Limb (tissue), 2 donors: ENCODE measurements around the gene PRKCA.
A peak's percentile ranks its signal among the peaks of the same experiment; 100 is the strongest.

Source experiments
- DNase-seq, 2 donors: peaks; one replicate each; pipeline ENCODE4 v3.0.0-alpha.2; 2016; ENCODE audit errors: extremely low spot score in 2 of 2

Gene PRKCA

DNA sequence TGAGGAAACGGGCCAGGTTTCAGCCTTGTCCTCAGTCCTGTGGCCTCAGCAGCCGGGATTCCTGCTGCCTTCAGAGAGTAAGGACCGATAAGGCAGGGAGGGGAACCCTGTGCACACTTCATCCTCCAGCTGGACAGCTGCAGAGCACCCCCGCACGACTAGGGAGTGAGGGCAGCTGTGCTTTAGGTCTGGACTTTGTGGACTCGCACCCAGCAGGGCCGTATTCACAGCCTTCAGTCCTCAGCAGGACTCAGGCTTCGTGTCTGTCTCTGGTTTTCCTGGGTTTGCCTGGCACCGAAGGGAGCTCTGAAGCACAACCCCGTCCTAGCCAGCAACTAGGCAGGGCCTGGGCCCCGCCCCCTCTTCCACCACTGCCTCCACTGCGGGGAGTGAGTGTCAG, 486.7 kb downstream of the PRKCA start:
- DNase-seq: no peak

DNA sequence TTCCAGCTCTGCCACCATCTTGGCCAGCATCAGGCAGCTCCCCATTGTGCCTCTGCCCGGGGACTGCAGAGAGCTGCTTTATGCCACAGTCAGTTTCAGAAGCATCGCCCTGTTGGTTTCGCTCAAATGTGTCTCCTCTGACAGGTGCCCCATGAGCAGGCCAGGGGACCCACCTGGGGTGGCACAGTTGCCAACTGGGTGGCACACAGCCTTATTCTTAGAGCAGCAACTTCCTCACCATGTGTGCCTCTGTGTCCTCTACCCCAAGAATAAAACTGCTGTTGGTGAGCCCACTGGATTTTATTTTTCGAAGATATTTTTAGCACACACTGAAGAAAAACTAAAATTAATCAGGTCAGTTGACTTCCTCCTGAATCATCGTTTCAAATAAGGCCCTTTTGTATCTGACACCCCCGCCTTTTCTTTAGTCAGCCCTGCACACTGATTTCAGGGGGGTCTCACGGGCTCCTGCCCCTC, 487.6 kb downstream of the PRKCA start:
- no peak for DNase-seq

DNA sequence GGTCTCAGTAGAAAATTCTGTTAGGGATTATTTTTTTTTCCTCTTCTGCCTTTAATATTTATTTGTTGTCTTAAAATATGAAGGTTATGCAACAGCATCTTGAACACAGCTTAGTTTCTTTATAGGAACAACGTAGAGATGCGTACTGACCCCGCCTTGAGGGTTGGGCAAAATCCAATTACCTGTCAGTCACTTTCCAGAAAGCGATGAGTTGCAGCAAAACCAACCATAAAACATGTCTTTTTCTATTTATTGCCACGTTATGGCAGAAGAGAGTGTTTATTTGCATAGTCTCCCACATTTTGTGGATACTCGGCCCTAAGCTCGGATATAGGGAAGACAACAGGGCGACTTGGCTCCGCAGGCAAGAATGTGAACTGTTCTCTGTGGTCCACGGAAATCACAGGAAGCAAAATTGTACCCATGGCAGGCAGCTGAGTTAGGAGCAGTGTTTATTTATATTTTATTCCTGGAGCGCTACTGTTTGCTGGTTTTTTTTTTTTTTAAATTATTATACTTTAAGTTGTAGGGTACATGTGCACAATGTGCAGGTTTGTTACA, 488.2 kb downstream of the PRKCA start:
- no peak for DNase-seq

GRCh38 chr17:66791347-66791746, 488.9 kb downstream of the PRKCA start:
- no peak for DNase-seq

- DNase-seq: no peak
Observed at GRCh38 chr17:66793814-66794213, 491.4 kb downstream of the PRKCA start.

DNA sequence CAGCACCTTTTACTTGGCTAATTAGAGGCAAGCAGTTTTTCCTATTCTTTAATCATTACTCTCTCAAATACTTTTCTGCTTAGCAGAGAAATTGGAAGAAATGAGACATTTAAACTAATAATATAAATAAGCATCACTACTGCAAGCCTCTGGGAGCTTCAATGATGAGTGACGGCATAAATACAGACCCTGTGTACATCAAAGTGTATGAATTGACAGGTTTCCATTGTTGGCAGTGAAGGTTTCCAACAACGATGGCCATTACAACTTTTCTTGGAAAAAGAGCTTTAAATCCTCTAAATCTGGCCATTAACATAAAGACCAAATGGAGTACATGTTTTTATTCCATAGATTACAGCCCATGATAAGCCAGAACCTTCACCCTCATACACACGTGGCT, 493.1 kb downstream of the PRKCA start:
- no peak for DNase-seq

DNA sequence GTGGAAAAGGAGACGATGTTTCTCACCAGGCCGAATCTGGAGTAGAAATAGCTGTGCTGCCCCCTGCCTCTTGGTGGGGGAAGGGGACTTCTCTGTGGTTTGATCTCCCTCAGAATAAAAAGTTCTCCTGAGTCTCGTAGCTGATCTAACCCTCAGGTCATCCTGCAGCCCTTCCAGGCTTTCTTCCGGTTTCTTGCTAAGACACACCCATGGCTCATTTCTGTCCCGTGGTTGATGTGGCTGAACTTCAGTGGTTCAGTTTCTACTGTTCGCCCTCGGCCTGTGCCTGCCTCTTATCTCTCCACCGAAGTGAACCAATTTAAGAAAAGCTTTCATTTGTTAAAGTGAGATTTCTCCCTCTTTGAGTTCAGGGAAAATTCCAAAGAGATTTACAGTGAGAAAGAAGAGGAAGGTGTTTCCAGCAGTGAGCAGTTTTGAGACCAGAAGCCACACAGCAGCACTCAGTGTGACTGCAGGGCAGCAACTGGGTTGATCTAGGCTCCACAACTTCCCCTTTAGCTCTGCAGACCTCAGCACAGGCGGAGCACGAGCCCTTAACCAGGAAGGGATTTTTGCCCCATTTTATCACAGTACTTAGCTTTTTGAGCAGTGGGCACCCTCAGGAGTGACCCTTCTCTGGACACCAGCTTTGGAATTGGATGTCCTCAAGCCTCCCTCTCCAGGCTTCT, 497.6 kb downstream of the PRKCA start:
- no peak for DNase-seq

DNA sequence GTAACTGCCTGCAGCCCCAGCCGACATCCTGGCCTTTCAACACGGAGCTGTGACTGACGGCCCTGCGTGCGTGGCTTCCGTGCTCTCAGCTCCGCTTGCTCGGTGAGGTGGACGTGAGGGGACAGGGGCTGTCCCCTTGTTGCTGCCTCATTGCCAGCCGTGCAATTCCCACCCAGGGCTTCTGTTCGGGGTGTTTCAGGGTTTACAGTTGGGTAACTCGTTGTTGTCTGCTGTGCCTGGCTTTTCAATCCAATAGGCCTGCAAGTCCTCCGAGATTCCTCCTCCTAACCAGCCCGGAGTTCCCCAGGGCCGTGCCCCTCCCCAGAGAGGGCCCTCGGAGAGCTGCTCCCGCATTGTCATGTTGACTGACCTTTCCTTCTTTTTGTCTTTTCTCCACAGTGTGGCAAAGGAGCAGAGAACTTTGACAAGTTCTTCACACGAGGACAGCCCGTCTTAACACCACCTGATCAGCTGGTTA, 501.1 kb downstream of the PRKCA start:
- DNase-seq: no peak

GRCh38 chr17:66805567-66805966, 503.2 kb downstream of the PRKCA start:
- DNase-seq: no peak

- no peak for DNase-seq
Observed at GRCh38 chr17:66807182-66807581, 504.8 kb downstream of the PRKCA start.

DNA sequence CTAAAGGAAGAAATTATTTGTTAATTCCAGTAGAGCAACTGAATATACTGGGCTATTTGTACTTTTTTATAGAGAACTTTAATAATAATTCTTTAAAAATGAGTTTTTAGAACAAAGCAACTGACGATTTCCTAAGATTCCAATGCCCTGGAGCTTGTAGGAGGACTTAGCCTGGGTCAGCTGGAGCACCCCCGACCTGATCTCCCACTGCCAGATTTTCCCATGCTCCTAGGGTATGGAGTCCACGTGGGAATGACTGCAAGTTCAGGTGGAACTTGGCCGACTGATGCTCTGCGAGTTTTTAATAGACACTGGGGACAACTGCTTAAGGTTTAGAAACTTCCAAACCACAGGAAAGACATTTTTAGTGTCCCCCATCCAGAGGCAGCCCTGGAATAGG, 507.0 kb downstream of the PRKCA start:
- DNase-seq: no peak

DNA sequence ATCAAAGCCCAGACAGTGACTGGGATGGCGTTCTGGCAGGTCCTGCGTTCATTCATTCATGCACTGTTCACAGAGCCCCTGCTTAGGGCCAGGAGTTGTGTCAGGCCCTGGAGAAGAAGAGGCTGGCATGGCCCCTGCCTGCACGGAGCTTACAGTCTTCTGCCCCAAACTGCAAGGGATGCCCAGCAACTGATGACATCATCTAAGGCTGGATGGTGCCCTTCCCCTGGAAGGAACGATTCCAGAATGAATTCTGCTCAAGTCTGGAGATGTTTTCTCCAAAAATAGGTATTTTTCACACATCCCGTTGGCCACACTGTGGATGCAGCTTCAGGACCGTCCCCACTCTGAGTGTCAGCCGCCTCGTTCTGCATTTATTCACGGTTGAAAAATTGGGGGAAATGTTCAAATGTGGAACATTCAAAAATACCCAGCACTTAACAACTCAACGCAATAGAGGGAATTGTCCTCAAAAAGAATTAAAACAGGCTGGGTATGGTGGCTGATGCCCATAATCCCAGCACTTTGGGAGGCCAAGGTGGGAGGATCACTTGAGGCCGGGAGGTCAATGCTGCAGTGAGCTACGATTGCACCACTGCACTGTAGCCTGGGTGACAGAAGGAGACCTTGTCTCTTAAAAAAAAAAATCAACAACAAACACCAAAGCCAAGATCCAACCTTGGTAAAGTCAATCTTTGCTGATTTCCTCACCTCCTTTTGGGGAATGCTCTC, 508.7 kb downstream of the PRKCA start:
- DNase-seq: no peak

DNA sequence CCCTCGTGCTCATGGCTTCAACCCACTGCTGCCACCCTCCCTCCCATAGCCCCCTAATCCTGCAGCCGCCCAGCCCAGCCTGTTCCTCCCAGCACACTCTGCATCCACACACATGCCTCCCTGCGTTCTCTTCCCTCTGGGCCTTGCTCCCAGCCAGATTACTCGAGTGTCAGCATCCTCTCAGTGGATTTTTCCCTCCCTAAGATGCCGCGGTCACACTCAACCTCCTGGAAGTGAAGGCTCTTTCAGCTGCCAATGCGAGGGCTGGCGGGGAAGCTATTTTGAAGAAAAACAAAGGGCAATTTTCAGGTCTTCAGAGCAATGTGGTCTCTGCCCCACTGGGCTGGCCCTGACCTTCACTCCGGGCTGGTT, 509.3 kb downstream of the PRKCA start:
- no peak for DNase-seq

DNA sequence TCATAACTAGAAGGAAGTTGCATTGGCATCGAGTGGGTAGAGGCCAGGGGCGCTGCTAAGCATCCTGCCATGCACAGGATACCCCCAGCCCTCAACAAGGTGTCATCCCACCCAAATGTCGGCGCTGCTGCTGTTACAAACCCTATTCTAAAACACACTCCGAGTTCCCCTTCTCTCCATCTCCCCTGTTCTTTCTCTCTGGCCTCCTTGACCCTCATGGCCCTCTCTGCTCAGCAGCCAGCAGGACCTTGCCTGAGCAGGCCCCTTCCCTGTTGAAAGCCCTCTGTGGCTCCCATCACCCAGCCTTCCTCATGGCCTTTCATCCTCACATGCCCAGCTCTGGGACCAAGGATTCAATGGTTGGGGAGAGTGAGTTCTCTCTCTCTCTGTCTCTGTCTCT, 510.2 kb downstream of the PRKCA start:
- DNase-seq: no peak

GRCh38 chr17:66813296-66813695, 510.9 kb downstream of the PRKCA start:
- no peak for DNase-seq

DNA sequence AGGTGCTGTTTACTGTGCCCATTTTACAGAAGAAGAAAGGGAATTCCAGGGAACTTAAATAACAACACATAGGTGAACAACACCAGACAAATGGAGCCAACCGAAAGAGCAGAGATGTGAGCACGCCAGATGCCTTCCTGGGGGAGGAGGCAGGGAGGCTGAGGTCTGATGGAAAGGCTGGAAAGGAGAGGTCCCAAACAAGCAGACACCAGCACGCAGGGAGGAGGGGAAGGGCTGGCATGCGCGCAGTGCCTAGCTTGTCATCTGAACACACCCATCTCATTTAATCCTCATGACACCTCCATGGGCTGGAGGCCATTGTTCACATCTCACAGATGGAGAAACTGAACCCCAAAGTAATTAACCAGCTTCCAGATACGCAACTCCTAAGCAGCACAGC, 511.6 kb downstream of the PRKCA start:
- DNase-seq: no peak

DNA sequence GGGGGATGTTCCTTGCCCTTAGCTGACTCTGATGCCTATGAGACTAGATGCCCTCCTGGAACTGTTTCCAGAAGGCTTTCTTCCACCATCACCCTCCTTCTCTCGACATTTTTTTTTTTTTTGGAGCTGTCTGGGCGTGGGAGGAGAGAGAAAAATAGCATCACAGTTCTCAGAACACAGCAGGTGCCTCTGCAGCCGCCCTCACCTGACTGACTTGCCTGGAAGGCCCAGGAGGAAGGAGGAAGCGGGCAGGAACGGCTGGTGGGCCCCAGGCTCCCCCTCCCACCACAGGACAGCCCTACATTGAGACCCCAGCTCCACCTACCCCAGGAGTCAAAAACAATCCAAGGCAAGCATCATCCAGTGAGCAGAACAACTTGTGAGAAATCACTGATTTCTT, 512.2 kb downstream of the PRKCA start:
- DNase-seq: no peak

DNA sequence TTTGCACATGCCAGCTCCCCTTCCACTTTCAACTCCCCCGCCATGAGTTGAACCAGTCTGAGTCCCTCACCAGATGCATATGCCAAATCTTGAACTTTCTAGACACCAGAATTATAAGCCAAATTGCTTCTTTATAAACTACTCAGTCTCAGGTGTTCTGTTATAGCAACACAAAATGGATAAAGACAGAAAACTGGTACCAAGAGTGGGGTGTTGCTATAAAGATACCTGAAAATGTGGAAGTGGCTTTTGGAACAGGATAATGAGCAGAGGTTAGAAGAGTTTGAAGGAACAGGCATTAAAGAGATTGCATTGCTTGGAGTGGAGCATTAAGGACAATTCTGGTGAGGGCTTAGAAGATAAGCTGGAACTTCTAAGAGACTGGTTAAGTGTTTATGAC, 515.3 kb downstream of the PRKCA start:
- no peak for DNase-seq

GRCh38 chr17:66819466-66819865, 517.1 kb downstream of the PRKCA start:
- DNase-seq: no peak

DNA sequence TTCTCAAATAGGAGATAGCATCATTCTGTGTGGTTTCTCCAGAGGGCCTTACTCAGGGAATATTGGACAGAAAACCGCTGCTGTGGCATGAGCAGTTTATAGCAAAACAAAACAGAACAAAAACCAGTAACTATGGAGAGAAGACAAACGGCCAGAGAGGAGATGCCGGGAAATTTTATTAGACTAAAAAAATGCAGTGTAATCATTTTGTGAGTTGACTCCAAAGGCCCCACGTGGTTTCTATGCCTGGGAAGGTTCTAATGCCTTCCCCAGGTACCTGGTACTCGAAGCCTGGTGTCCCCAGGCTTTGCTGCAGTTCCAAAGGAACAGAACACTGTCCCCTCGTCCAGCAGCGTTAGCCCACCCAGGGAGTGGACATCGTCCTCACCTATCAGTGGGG, 519.6 kb downstream of the PRKCA start:
- no peak for DNase-seq

DNA sequence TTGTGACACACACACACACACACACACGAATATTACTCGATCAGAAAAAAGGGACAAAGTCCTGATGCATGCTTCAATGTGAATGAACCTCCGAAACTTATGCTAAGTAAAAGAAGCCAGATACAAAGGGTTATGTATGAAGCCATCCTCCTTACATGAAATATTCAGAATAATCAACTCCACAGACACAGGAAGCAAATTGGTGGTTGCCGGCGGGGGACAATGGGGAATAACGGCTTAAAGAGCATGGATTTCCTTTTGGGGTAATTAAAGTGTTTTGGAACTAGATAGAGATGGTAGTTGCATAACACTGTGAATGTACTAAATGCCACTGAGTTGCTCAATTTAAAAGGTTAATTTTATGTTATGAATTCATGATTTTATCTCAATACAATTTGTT, 524.4 kb downstream of the PRKCA start:
- DNase-seq: no peak

GRCh38 chr17:66829386-66829864, 527.0 kb downstream of the PRKCA start:
- peak; percentile 80 to 84 for DNase-seq

GRCh38 chr17:66829883-66830282, 527.5 kb downstream of the PRKCA start:
- DNase-seq: peak; percentile 54
